ENCODE measurements around the gene MOAP1.

MOAP1 gene

GRCh38 chr14:93184391-93185348, at the start of gene MOAP1, which contains the start of gene LYSET (continued):
- TF ChIP-seq ZNF510 (tag by site-specific recombination; IDR thresholded peaks at IDR 0.05; ENCODE audit: insufficient replicate concordance) = no peak
- TF ChIP-seq, protein P1, sequence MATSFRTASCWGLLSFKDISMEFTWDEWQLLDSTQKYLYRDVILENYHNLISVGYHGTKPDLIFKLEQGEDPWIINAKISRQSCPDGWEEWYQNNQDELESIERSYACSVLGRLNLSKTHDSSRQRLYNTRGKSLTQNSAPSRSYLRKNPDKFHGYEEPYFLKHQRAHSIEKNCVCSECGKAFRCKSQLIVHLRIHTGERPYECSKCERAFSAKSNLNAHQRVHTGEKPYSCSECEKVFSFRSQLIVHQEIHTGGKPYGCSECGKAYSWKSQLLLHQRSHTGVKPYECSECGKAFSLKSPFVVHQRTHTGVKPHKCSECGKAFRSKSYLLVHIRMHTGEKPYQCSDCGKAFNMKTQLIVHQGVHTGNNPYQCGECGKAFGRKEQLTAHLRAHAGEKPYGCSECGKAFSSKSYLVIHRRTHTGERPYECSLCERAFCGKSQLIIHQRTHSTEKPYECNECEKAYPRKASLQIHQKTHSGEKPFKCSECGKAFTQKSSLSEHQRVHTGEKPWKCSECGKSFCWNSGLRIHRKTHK (tag by site-specific recombination; IDR thresholded peaks at IDR 0.05) = no peak
- TF ChIP-seq ZNF518A (tag by site-specific recombination; conservative IDR thresholded peaks at IDR 0.05; ENCODE audit: low read depth) = no peak
- no peak for TF ChIP-seq MEIS1 (CRISPR knock-in tag; IDR thresholded peaks at IDR 0.05; ENCODE audit: borderline replicate concordance)
- TF ChIP-seq HOXC10 (CRISPR knock-in tag; IDR thresholded peaks at IDR 0.05) = no peak
- no peak for TF ChIP-seq ZNF677 (tag by site-specific recombination; IDR thresholded peaks at IDR 0.05)
- TF ChIP-seq ZBTB11 (tag by site-specific recombination; conservative IDR thresholded peaks at IDR 0.05; ENCODE audit: low read depth) = peak; percentile 53
- TF ChIP-seq ZNF585B (tag by site-specific recombination; IDR thresholded peaks at IDR 0.05) = no peak
- no peak for TF ChIP-seq ZNF398 (tag by site-specific recombination; IDR thresholded peaks at IDR 0.05)
- peak; percentile 82 for TF ChIP-seq ZNF324 (tag by site-specific recombination; IDR thresholded peaks at IDR 0.05)
- no peak for TF ChIP-seq ZNF133 (tag by site-specific recombination; IDR thresholded peaks at IDR 0.05)
- peak; percentile 86 for TF ChIP-seq KLF16 (tag by site-specific recombination; IDR thresholded peaks at IDR 0.05)
- TF ChIP-seq ZIC2 (tag by site-specific recombination; IDR thresholded peaks at IDR 0.05) = peak; percentile 65
- TF ChIP-seq, protein P2, sequence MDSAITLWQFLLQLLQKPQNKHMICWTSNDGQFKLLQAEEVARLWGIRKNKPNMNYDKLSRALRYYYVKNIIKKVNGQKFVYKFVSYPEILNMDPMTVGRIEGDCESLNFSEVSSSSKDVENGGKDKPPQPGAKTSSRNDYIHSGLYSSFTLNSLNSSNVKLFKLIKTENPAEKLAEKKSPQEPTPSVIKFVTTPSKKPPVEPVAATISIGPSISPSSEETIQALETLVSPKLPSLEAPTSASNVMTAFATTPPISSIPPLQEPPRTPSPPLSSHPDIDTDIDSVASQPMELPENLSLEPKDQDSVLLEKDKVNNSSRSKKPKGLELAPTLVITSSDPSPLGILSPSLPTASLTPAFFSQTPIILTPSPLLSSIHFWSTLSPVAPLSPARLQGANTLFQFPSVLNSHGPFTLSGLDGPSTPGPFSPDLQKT (IDR thresholded peaks at IDR 0.05; ENCODE audit: borderline replicate concordance, low read depth, low read length) = peak; percentile 75; the same call in 1 of the 2 replicates
- TF ChIP-seq ZNF555 (tag by site-specific recombination; conservative IDR thresholded peaks at IDR 0.05) = no peak
- TF ChIP-seq, protein P3, sequence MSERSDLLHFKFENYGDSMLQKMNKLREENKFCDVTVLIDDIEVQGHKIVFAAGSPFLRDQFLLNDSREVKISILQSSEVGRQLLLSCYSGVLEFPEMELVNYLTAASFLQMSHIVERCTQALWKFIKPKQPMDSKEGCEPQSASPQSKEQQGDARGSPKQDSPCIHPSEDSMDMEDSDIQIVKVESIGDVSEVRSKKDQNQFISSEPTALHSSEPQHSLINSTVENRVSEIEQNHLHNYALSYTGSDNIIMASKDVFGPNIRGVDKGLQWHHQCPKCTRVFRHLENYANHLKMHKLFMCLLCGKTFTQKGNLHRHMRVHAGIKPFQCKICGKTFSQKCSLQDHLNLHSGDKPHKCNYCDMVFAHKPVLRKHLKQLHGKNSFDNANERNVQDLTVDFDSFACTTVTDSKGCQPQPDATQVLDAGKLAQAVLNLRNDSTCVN (tag by site-specific recombination; optimal IDR thresholded peaks at IDR 0.05) = peak; percentile 97
- TF ChIP-seq ZNF768 (tag by site-specific recombination; IDR thresholded peaks at IDR 0.05) = no peak
- TF ChIP-seq ZNF274 (IDR thresholded peaks at IDR 0.05; ENCODE audit: low read length) = no peak
- no peak for TF ChIP-seq ZNF274 (tag by site-specific recombination; IDR thresholded peaks at IDR 0.05; ENCODE audit: borderline replicate concordance)
- TF ChIP-seq ZNF660 (tag by site-specific recombination; IDR thresholded peaks at IDR 0.05) = no peak
- no peak for TF ChIP-seq ZNF544 (tag by site-specific recombination; IDR thresholded peaks at IDR 0.05)
- TF ChIP-seq ZNF792 (tag by site-specific recombination; IDR thresholded peaks at IDR 0.05) = no peak; the same call in 1 of the 2 replicates
